ENCODE results near the gene HECW1. TPM values are rescaled to one million over a fixed set of nuclear protein-coding genes. Genes with fewer than 3 reads are reported as not detected.

Gene HECW1
- polyA plus RNA-seq, 10 donors = 0.03 to 2.1 (median 0.19) TPM

DNA sequence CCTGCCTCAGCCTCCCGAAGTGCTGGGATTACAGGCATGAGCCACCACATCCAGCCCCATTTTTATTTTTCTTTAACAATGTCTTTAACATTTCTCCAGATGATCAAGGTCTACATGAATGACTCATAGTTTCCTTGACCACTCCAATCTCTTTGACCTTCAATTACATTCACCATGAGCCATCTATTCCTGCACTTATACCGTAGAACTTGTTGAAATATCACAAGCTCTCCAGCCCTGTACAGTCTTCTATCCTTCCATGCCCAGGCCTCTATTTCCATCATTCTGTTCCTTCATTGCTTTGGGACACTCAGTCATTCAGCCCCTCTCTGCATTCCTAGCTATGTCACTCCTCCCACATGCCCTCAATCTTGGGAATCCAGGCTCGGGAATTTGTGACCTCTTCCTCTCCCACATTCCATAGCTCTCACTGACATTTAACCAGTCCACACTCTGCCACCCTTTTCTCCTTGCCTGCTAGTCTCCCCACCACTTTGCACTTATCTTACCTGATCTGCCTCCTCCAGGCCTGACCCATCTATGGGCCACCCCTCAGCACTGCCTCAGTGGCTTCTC, 318.7 kb downstream of the HECW1 start:
- DNase-seq = no peak

DNA sequence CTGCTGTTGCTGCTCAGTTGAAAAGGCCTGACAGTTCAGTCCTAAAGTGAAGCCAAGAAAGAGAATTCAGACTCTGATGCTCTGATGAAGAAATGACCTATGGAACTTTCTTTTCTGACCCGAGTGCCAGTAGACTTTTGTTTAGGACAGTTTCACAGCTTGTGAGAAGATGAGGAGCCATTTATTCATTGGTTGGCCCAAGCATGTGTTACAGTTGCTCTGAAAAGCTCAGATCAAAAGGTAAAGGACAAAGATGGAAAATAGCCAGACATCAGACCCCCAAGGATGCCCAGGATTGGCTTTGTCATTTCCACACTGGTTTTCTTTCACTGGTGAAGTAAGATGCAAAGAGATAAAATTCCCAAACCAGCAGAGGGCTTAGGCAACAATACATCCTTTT, 321.2 kb downstream of the HECW1 start:
- DNase-seq = no peak

GRCh38 chr7:43437001-43437400, 324.6 kb downstream of the HECW1 start:
- no peak for DNase-seq

- DNase-seq = no peak
Observed at GRCh38 chr7:43438897-43439479, 326.5 kb downstream of the HECW1 start.

GRCh38 chr7:43439631-43440401, 327.4 kb downstream of the HECW1 start:
- DNase-seq = peak in 1 of 3 donors; percentile 22

GRCh38 chr7:43441231-43442130, 329.0 kb downstream of the HECW1 start:
- no peak for DNase-seq

GRCh38 chr7:43443381-43443780, 330.9 kb downstream of the HECW1 start:
- peak in 2 of 3 donors; percentile 42 to 59 for DNase-seq

GRCh38 chr7:43444711-43445578, 332.5 kb downstream of the HECW1 start:
- DNase-seq = no peak

DNA sequence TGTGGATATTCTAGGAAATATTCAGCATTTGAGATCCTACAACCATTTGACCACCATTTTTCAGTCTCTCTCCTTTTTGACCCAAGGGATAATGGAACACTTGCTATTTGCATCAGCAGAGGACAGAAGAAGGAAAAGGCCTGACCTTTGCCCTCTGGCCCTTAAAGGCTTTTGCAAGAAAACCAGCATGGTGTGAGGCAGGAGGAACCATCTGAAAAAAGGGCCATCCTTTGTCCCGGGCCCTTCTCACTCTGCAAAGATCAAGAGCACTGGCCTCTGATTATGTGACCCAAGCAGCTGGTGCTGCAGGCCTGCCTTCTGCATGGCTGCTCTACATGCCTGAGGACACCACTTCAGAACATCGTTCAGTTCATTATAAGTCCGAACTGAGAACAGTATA, 337.1 kb downstream of the HECW1 start:
- no peak for DNase-seq

GRCh38 chr7:43450894-43451293, 338.4 kb downstream of the HECW1 start:
- DNase-seq = no peak

- DNase-seq = peak in 1 of 3 donors; percentile 56
Observed at GRCh38 chr7:43454936-43455518, 342.6 kb downstream of the HECW1 start.

GRCh38 chr7:43456200-43456599, 343.8 kb downstream of the HECW1 start:
- no peak for DNase-seq

- DNase-seq = no peak
Observed at GRCh38 chr7:43458330-43459018, 346.0 kb downstream of the HECW1 start.

DNA sequence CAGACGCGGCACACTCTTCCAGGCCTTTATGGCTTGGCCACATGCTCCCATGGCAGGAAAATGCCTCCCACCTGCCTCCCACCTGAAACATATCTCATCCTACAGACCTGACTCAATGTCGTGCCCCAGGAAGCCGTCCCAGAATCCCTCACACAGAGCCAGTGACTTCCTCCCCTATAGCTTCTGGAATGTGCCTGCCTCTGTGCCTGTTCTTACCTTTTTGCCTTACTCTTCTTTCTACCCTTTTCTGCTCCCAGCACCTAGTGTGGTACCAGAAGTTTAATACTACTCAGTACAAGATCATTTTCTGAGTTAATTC, 346.5 kb downstream of the HECW1 start:
- no peak for DNase-seq

- no peak for DNase-seq
Observed at GRCh38 chr7:43460733-43461348, 348.4 kb downstream of the HECW1 start.

- peak; percentile 42 to 60 (median 42) for DNase-seq
Observed at GRCh38 chr7:43461349-43462024, 349.0 kb downstream of the HECW1 start.

GRCh38 chr7:43462836-43463235, 350.4 kb downstream of the HECW1 start:
- DNase-seq = peak in 2 of 3 donors; percentile 43 to 60

GRCh38 chr7:43463401-43463980, 351.0 kb downstream of the HECW1 start:
- DNase-seq = no peak

Data from muscle of back (tissue), 11 donors.